HEK293T (cell line): ENCODE data around the gene S100A16.

Experiments used
- CTCF ChIA-PET: fragments of 350-600 bp; formaldehyde crosslinking; extraction: SDS; loops from one replicate; lab custom pipeline; 2021; ENCODE audit warnings: antibody characterized with exemption, inconsistent platforms; lab: Yijun Ruan, JAX
- POLR2A ChIA-PET: fragments of 350-600 bp; formaldehyde crosslinking; extraction: SDS; loops from one replicate; lab custom pipeline; 2020; ENCODE audit warnings: antibody characterized with exemption, inconsistent platforms; lab: Yijun Ruan, JAX
- DNase-seq: peaks from one replicate; pipeline ENCODE4 v3.0.0; 2012; ENCODE audit warnings: mixed read lengths; ENCODE audit errors: extremely low spot score
- ARNT ChIP-seq: fragments of 450-650 bp; IDR thresholded peaks from 2 replicates; pipeline ENCODE4 v1.6.1; 2017; ENCODE audit warnings: mild to moderate bottlenecking
- BHLHE40 ChIP-seq: fragments of 450-650 bp; IDR thresholded peaks from 2 replicates; pipeline ENCODE4 v1.6.1; 2016; ENCODE audit warnings: mild to moderate bottlenecking, moderate library complexity, borderline replicate concordance
- CTBP1 ChIP-seq: fragments of 450-650 bp; IDR thresholded peaks from 2 replicates; pipeline ENCODE4 v1.6.1; 2016; ENCODE audit warnings: borderline replicate concordance
- ELF4 ChIP-seq: fragments of 450-650 bp; IDR thresholded peaks from 2 replicates; pipeline ENCODE4 v1.6.1; 2017; ENCODE audit warnings: antibody characterized with exemption
- FOXA1 ChIP-seq: fragments of 450-650 bp; IDR thresholded peaks from 2 replicates; pipeline ENCODE4 v1.6.1; 2016; ENCODE audit warnings: mild to moderate bottlenecking
- FOXK2 ChIP-seq: fragments of 450-650 bp; IDR thresholded peaks from 2 replicates; pipeline ENCODE4 v1.6.1; 2016; ENCODE audit warnings: mild to moderate bottlenecking
- FOXM1 ChIP-seq: fragments of 450-650 bp; IDR thresholded peaks from 2 replicates; pipeline ENCODE4 v1.6.1; 2017; ENCODE audit warnings: mild to moderate bottlenecking, borderline replicate concordance
- HDGF ChIP-seq: fragments of 450-650 bp; IDR thresholded peaks from 2 replicates; pipeline ENCODE4 v1.6.1; 2017; ENCODE audit warnings: antibody characterized with exemption, borderline replicate concordance
- L3MBTL2 ChIP-seq: fragments of 450-650 bp; conservative IDR thresholded peaks from 2 replicates; pipeline ENCODE4 v1.6.1; 2016; ENCODE audit warnings: mild to moderate bottlenecking
- LEF1 ChIP-seq: fragments of 450-650 bp; IDR thresholded peaks from 2 replicates; pipeline ENCODE4 v1.6.1; 2017; ENCODE audit warnings: mild to moderate bottlenecking, borderline replicate concordance
- NFRKB ChIP-seq: fragments of 450-650 bp; IDR thresholded peaks from 2 replicates; pipeline ENCODE4 v1.6.1; 2016; ENCODE audit warnings: mild to moderate bottlenecking, moderate library complexity
- SP1 ChIP-seq: fragments of 450-650 bp; IDR thresholded peaks from 2 replicates; pipeline ENCODE4 v1.6.1; 2017
- SUZ12 ChIP-seq: fragments of 450-650 bp; IDR thresholded peaks from 2 replicates; pipeline ENCODE4 v1.6.1; 2016; ENCODE audit warnings: mild to moderate bottlenecking
- TARDBP ChIP-seq: fragments of 450-650 bp; IDR thresholded peaks from 2 replicates; pipeline ENCODE4 v1.6.1; 2016
- ZNF384 ChIP-seq: fragments of 450-650 bp; IDR thresholded peaks from 2 replicates; pipeline ENCODE4 v1.6.1; 2016
- TF ChIP-seq, protein P1 (sequence below): fragments of 450-650 bp; IDR thresholded peaks from 2 replicates; pipeline ENCODE4 v1.6.1; 2016

S100A16 gene, protein sequence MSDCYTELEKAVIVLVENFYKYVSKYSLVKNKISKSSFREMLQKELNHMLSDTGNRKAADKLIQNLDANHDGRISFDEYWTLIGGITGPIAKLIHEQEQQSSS

DNA sequence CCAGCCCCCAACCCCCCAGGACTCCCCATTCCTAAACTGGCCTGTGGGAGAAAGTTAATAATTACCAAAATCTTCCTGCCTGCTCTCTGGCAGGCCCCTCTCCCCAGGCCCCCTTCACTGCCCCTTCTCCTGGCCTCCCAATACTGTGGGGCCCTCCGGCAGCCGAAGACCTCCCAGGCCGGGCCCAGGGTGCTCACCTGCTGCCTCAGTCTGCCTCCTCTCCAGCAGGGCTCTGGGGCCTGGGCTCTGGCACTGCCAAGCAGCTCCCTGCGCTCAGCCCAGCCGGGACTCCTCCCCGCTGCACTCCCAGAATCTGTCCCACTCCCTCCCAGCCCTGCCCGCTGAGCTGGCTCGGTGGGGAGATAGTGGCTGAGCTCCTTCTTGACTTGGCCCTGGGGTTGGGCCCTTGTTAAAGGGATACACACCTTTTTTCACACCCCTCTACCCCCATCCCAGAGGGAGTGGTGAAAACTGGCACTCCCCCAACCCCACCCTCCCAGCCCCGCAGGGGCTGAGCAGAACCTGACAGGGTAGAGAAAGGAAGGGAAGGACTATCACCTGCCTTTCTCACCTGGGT is at the start of gene S100A16:
Gene S100A16 (minus strand): TSS at position 383 of the 577 bp plus-strand sequence. CDS start 4,986 bp downstream, outside the sequence.
- ChIA-PET POLR2A (interaction anchor here (1.9 to 3.7 kb wide), 2 partner anchors 14 to 22 kb away, joined by 25 to 31 read pairs; partner anchors contain the start of genes CHTOP, S100A1 and S100A13), CTCF (interaction anchor here (1.0 to 1.5 kb wide), 2 partner anchors 15 to 102 kb away, joined by 3 to 14 read pairs; partner anchors contain the start of gene S100A13)
- DNase-seq, result no peak
- TF ChIP-seq SUZ12 (no peak), L3MBTL2 (no peak), FOXA1 (no peak), LEF1 (no peak), FOXK2 (no peak), ELF4 (no peak), ZNF384 (no peak), CTBP1 (no peak), HDGF (no peak), TARDBP (no peak)
- TF ChIP-seq, protein P1, sequence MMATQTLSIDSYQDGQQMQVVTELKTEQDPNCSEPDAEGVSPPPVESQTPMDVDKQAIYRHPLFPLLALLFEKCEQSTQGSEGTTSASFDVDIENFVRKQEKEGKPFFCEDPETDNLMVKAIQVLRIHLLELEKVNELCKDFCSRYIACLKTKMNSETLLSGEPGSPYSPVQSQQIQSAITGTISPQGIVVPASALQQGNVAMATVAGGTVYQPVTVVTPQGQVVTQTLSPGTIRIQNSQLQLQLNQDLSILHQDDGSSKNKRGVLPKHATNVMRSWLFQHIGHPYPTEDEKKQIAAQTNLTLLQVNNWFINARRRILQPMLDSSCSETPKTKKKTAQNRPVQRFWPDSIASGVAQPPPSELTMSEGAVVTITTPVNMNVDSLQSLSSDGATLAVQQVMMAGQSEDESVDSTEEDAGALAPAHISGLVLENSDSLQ, result no peak

DNA sequence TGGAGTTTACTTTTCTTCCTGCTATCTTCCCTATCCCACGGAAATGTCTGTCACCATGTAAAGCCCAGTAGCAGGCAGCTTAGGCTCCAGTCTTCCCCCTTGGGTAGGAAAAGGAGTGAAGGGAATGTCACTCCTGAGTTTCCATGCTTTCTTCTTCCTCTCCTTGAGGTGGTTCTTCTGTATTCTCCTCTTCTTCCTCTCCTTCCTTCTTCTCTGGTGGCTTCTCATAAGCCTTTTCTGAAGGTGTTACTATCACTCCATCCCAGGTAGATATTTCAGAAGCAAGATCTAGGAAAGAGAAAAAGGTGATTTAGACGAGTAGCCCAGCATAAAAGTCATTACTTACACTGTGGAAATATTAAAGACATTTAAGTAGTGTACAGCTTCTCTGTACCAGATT is 49.3 kb upstream of the S100A16 start:
- DNase-seq, result no peak
- ChIA-PET POLR2A (interaction anchor here (1.2 kb wide), 1 partner anchor 14 kb away, joined by 4 read pairs; no protein-coding TSS in a partner anchor), CTCF (no interaction called here)
- TF ChIP-seq ELF4, result no peak
- TF ChIP-seq LEF1, result no peak
- TF ChIP-seq ARNT, result no peak
- no peak for TF ChIP-seq FOXA1
- TF ChIP-seq FOXM1, result no peak
- no peak for TF ChIP-seq SP1
- TF ChIP-seq HDGF, result no peak
- no peak for TF ChIP-seq ZNF384
- TF ChIP-seq SUZ12, result no peak
- no peak for TF ChIP-seq BHLHE40
- no peak for TF ChIP-seq FOXK2
- no peak for TF ChIP-seq TARDBP
- no peak for TF ChIP-seq NFRKB
- no peak for TF ChIP-seq CTBP1
- no peak for TF ChIP-seq L3MBTL2
- TF ChIP-seq, protein P1, result no peak

DNA sequence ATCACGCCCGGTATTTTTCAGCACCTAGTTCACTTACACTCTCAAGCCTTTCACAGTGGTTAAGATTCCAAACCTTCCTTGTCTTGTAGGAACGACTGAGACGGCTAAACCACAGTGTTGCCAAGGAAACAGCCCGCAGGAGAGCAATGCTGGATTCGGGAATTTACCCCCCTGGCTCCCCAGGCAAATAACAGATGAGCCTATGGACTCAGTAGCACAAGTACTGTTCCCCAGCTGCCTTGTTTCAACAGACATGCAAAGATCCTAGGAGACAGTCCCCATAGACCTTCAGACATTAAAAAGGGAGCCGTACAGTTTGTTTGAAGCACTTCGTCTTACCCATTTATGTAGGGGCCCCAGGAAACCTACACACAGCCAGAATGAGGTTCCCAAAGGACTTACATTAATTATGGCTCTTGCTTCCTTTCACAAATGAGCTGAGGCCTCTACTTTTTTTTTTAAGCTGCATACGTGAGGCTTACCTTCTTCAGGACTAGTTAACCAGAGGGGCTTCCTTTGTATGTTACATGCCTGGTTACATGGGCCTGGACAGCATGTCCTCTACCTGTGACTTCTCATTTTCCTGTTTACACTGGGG is 48.3 kb upstream of the S100A16 start:
- CTCF ChIA-PET, result interaction anchor here (1.2 kb wide), 1 partner anchor 10 kb away, joined by 4 read pairs; the partner anchor contains the start of gene ILF2
- POLR2A ChIA-PET, result interaction anchor here (0.7 to 4.1 kb wide), 2 partner anchors 27 to 84 kb away, joined by 3 to 41 read pairs; partner anchors contain the start of gene CHTOP
- no peak for TF ChIP-seq FOXM1
- no peak for TF ChIP-seq NFRKB
- TF ChIP-seq, protein P1, result no peak
- no peak for TF ChIP-seq ARNT
- no peak for TF ChIP-seq ZNF384
- no peak for DNase-seq

DNA sequence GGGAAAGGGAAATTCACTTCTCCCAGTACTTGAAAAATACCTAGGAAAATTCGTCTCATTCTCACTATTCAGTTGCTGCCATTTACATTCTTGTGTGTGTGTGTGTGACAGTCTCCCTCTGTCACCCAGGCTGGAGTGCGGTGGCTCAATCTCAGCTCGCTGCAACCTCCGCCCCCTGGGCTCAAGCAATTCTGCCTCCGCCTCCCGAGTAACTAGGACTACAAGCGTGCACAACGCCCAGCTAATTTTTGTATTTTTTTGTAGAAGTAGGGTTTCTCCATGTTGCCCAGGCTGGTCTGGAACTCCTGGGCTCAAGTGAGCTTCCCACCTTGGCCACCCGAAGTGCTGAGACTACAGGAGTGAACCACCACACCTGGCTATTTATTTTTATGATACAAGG is 46.7 kb upstream of the S100A16 start:
- DNase-seq, result no peak
- POLR2A ChIA-PET, result interaction anchor here (0.7 to 4.1 kb wide), 8 partner anchors 8 to 331 kb away, joined by 3 to 41 read pairs (median 4); partner anchors contain the start of genes CHTOP, ILF2 and S100A13

DNA sequence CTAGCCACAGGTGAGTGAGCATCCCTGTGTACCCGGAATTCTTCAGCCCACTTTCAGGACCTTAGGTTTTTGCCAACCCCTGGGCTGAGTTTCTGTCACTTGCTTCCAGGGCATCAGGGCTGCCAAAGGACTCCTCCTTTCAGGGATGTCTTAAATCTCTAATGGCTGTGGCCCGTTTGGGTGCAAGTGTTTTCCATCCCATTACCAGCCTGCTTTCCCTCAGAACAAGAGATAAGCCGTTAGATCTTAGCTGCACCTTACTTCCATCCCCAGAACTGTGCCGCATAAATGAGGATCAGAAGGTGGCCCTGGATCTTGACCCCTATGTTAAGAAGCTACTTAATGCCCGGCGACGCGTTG is 46.2 kb upstream of the S100A16 start:
- POLR2A ChIA-PET, result interaction anchor here (0.7 to 4.1 kb wide), 8 partner anchors 9 to 331 kb away, joined by 3 to 41 read pairs (median 4); partner anchors contain the start of genes CHTOP, ILF2 and S100A13
- CTCF ChIA-PET, result interaction anchor here (1.3 kb wide), 1 partner anchor 149 kb away, joined by 5 read pairs; no protein-coding TSS in a partner anchor
- no peak for DNase-seq
- TF ChIP-seq FOXM1 (no peak), SP1 (no peak), ELF4 (no peak)

More for the DNA sequence above, 46.7 kb upstream of the S100A16 start:
- TF ChIP-seq L3MBTL2 (no peak), BHLHE40 (no peak), FOXM1 (no peak), ZNF384 (no peak), FOXA1 (no peak), TARDBP (no peak), FOXK2 (no peak), LEF1 (no peak), ARNT (no peak), SP1 (no peak), SUZ12 (no peak), CTBP1 (no peak)
- CTCF ChIA-PET, result interaction anchor here (1.3 kb wide), 1 partner anchor 149 kb away, joined by 5 read pairs; no protein-coding TSS in a partner anchor
